Hepatocyte (in vitro differentiated cells): ENCODE measurements around the gene MFRP.

Experiments used
- CTCF ChIP-seq: fragments of 200-600 bp; sonication (generic); IDR thresholded peaks from 2 replicates; pipeline ENCODE4 v1.5.1; 2016; ENCODE audit warnings: antibody characterized with exemption, mild to moderate bottlenecking; ENCODE audit not compliant: poor library complexity
- EZH2 ChIP-seq: fragments of 200-600 bp; sonication (generic); IDR thresholded peaks from 2 replicates; pipeline ENCODE4 v1.6.1; 2016; ENCODE audit warnings: antibody characterized with exemption, mild to moderate bottlenecking, borderline replicate concordance

GRCh38 chr11:119345685-119346084 is 820 bp downstream of the MFRP start:
- TF ChIP-seq CTCF (no peak), EZH2 (no peak)
